CD4-positive, alpha-beta memory T cell (primary cell): Measurements from ENCODE around the gene PRC1. TPM values are rescaled to one million over a fixed set of nuclear protein-coding genes. Genes with fewer than 3 reads are reported as not detected.
A peak's percentile ranks its signal among the peaks of the same experiment; 100 is the strongest.
"Not testable (repeated sequence)": the region's sequence is repeated elsewhere in the genome, so short reads cannot be mapped to it uniquely, and the experiment has no call there.

Source experiments
- CTCF ChIA-PET: fragments of 350-600 bp; sonication (Branson Sonifier 250); formaldehyde crosslinking; loops from one replicate; lab custom pipeline; 2021; ENCODE audit warnings: inconsistent platforms; ENCODE audit not compliant: partially characterized antibody; lab: Charles Lee
- POLR2A ChIA-PET: fragments of 350-600 bp; sonication (Branson Sonifier 250); formaldehyde crosslinking; loops from one replicate; lab custom pipeline; 2021; ENCODE audit not compliant: partially characterized antibody; lab: Charles Lee
- DNase-seq, 5 donors: peaks; one replicate each; pipeline versions ENCODE4 v3.0.0 to v3.0.0-alpha.2; 2020 to 2022; ENCODE audit warnings: mixed read lengths in 1 of 5
- H3K27ac ChIP-seq: one replicate; pipeline ENCODE4 v1.7.0; 2013; ENCODE audit warnings: low read depth, low read length
- H3K27me3 ChIP-seq: 2 replicates; pipeline ENCODE4 v1.7.0; 2013; ENCODE audit warnings: mild to moderate bottlenecking, low read length, moderate library complexity; ENCODE audit not compliant: insufficient read depth
- H3K36me3 ChIP-seq: 2 replicates; pipeline ENCODE4 v1.7.0; 2013; ENCODE audit warnings: mild to moderate bottlenecking, low read length, moderate library complexity; ENCODE audit not compliant: insufficient read depth
- H3K4me1 ChIP-seq: 2 replicates; pipeline ENCODE4 v1.7.0; 2013; ENCODE audit warnings: mild to moderate bottlenecking, low read length, moderate library complexity; ENCODE audit not compliant: insufficient read depth
- H3K4me3 ChIP-seq, 2 donors: one replicate each; pipeline ENCODE4 v1.7.0; 2013; ENCODE audit warnings: low read length in 2 of 2, mild to moderate bottlenecking in 1 of 2
- H3K9me3 ChIP-seq, 2 donors: one replicate each; pipeline ENCODE4 v1.7.0; 2013; ENCODE audit warnings: low read length in 2 of 2, control low read depth in 1 of 2; ENCODE audit not compliant: control insufficient read depth in 1 of 2
- H3K27ac Mint-ChIP-seq, 7 donors: one replicate each; pipeline ENCODE4 v1.8.0; 2020 to 2021; ENCODE audit warnings: mixed read lengths in 7 of 7, mild to moderate bottlenecking in 6 of 7, inconsistent platforms in 3 of 7, moderate library complexity in 3 of 7
- H3K27me3 Mint-ChIP-seq, 2 donors: one replicate each; pipeline ENCODE4 v1.8.0; 2020 to 2021; ENCODE audit warnings: mixed read lengths in 2 of 2
- H3K36me3 Mint-ChIP-seq, 2 donors: one replicate each; pipeline ENCODE4 v1.8.0; 2020 to 2021; ENCODE audit warnings: mixed read lengths in 2 of 2, inconsistent platforms in 1 of 2, mild to moderate bottlenecking in 1 of 2
- H3K4me1 Mint-ChIP-seq, 4 donors: one replicate each; pipeline ENCODE4 v1.8.0; 2020 to 2021; ENCODE audit warnings: mixed read lengths in 4 of 4, mild to moderate bottlenecking in 1 of 4
- H3K4me3 Mint-ChIP-seq, 8 donors: one replicate each; pipeline ENCODE4 v1.8.0; 2020 to 2021; ENCODE audit warnings: mixed read lengths in 8 of 8, mild to moderate bottlenecking in 7 of 8, moderate library complexity in 6 of 8, inconsistent platforms in 3 of 8
- H3K9me3 Mint-ChIP-seq, 8 donors: one replicate each; pipeline ENCODE4 v1.8.0; 2020 to 2021; ENCODE audit warnings: mixed read lengths in 8 of 8, mild to moderate bottlenecking in 5 of 8, inconsistent platforms in 3 of 8, moderate library complexity in 1 of 8
- intact Hi-C: fragments of 100-400 bp; cut with micrococcal nuclease; formaldehyde crosslinking; loops from one replicate; pipeline ENCODE4 v1.15.1; 2023
- polyA plus RNA-seq, 2 donors: library from polyadenylated mRNA; unstranded; fragments of 300-500 nt; fragmentation: Illumina TruSeq; gene quantifications; one replicate each; pipeline ENCODE4 v1.2.3, GENCODE V29; 2021
- total RNA-seq, 2 experiments: library from RNA; stranded (reverse); gene quantifications; one replicate each; pipeline ENCODE4 v1.2.3, GENCODE V29; 2021

PRC1 gene
- total and polyA plus RNA-seq, 4 experiments from 2014 or later, result 2.3 to 8.6 (median 5.2) TPM

GRCh38 chr15:91017716-91018115, 23.4 kb upstream of the PRC1 start:
- H3K9me3 ChIP-seq, result no peaks in the 10 kb centered on the region
- Mint-ChIP-seq H3K9me3 (no peaks in the 10 kb centered on the region), H3K27me3 (no peaks in the 10 kb centered on the region), H3K36me3 (peaks cover 28 to 43% of the 10 kb centered on the region in 2 donors), H3K27ac (peak overlapping the region in 3 of 7 donors; percentile 24 to 72 (median 55)), H3K4me1 (peaks cover 29 to 51% (median 36%) of the 10 kb centered on the region in 4 donors), H3K4me3 (no peak overlapping the region)
- no peak overlapping the region for H3K4me3 ChIP-seq
- peaks cover 25% of the 10 kb centered on the region for H3K4me1 ChIP-seq
- no peak overlapping the region for H3K27ac ChIP-seq
- DNase-seq, result no peak
- no peaks in the 10 kb centered on the region for H3K27me3 ChIP-seq
- POLR2A ChIA-PET, result no interaction called here
- intact Hi-C loops, result no loop called here
- CTCF ChIA-PET, result interaction anchor here (2.4 kb wide), 1 partner anchor 15 kb away, joined by 9 read pairs; no protein-coding TSS in a partner anchor
- H3K36me3 ChIP-seq, result peaks cover 29% of the 10 kb centered on the region

GRCh38 chr15:91013701-91014100, 19.4 kb upstream of the PRC1 start:
- H3K4me3 ChIP-seq, H3K27me3 ChIP-seq, H3K4me3 Mint-ChIP-seq, intact Hi-C loops, DNase-seq, H3K9me3 Mint-ChIP-seq, H3K27ac ChIP-seq, H3K9me3 ChIP-seq, H3K27me3 Mint-ChIP-seq: not testable (repeated sequence)
- CTCF ChIA-PET, result interaction anchor here (0.7 kb wide), 1 partner anchor 57 kb away, joined by 4 read pairs; no protein-coding TSS in a partner anchor
- POLR2A ChIA-PET, result interaction anchor here (0.5 kb wide), 1 partner anchor 259 kb away, joined by 6 read pairs; no protein-coding TSS in a partner anchor
- H3K27ac Mint-ChIP-seq, result peak overlapping the region in 1 of 7 donors; percentile 53
- peaks cover 48% of the 10 kb centered on the region for H3K36me3 ChIP-seq
- peaks cover 51 to 66% of the 10 kb centered on the region in 2 donors for H3K36me3 Mint-ChIP-seq
- H3K4me1 ChIP-seq, result peaks cover 12% of the 10 kb centered on the region
- peaks cover 10 to 17% (median 14%) of the 10 kb centered on the region in 4 donors for H3K4me1 Mint-ChIP-seq

- intact Hi-C loops, result no loop called here
- Histone ChIP-seq H3K4me1 (no peaks in the 10 kb centered on the region), H3K36me3 (peaks cover 58% of the 10 kb centered on the region), H3K9me3 (no peaks in the 10 kb centered on the region), H3K27ac (no peak overlapping the region), H3K27me3 (no peaks in the 10 kb centered on the region), H3K4me3 (no peak overlapping the region)
- Mint-ChIP-seq H3K27ac (peak overlapping the region in 1 of 7 donors; percentile 41), H3K9me3 (peaks cover 0 to 2% (median 0%) of the 10 kb centered on the region in 8 donors), H3K36me3 (peaks cover 50 to 76% of the 10 kb centered on the region in 2 donors), H3K4me1 (peaks cover 0 to 4% (median 0%) of the 10 kb centered on the region in 4 donors), H3K27me3 (no peaks in the 10 kb centered on the region), H3K4me3 (no peak overlapping the region)
- CTCF ChIA-PET, result interaction anchor here (1.7 kb wide), 1 partner anchor 25 kb away, joined by 5 read pairs; no protein-coding TSS in a partner anchor
- POLR2A ChIA-PET, result no interaction called here
- no peak for DNase-seq
Measured at GRCh38 chr15:91007266-91007665, 12.9 kb upstream of the PRC1 start.

GRCh38 chr15:91001209-91001608, 6.9 kb upstream of the PRC1 start:
- DNase-seq, result no peak
- Histone ChIP-seq H3K27me3 (no peaks in the 10 kb centered on the region), H3K4me1 (no peaks in the 10 kb centered on the region), H3K36me3 (peaks cover 47% of the 10 kb centered on the region), H3K9me3 (no peaks in the 10 kb centered on the region), H3K27ac (no peak overlapping the region), H3K4me3 (no peak overlapping the region)
- no peaks in the 10 kb centered on the region for H3K27me3 Mint-ChIP-seq
- intact Hi-C loops, result no loop called here
- peaks cover 38 to 77% of the 10 kb centered on the region in 2 donors for H3K36me3 Mint-ChIP-seq
- ChIA-PET POLR2A (interaction anchor here (0.8 to 2.0 kb wide), 2 partner anchors 66 to 99 kb away, joined by 3 to 5 read pairs; partner anchors contain the start of gene UNC45A), CTCF (no interaction called here)
- no peak overlapping the region for H3K4me3 Mint-ChIP-seq
- peak overlapping the region in 1 of 7 donors; percentile 72 for H3K27ac Mint-ChIP-seq
- H3K9me3 Mint-ChIP-seq, result peaks cover 0 to 2% (median 0%) of the 10 kb centered on the region in 8 donors
- H3K4me1 Mint-ChIP-seq, result peaks cover 0 to 2% (median 0%) of the 10 kb centered on the region in 4 donors

- intact Hi-C loops, result no loop called here
- H3K27ac Mint-ChIP-seq, result peak overlapping the region in 2 of 7 donors; percentile 17 to 71
Measured at GRCh38 chr15:90998737-90999136, 4.4 kb upstream of the PRC1 start.

GRCh38 chr15:90994059-90994416, 297 bp downstream of the PRC1 start:
- no peaks in the 10 kb centered on the region for H3K27me3 ChIP-seq
- Mint-ChIP-seq H3K36me3 (peaks cover 5 to 29% of the 10 kb centered on the region in 2 donors), H3K27me3 (no peaks in the 10 kb centered on the region), H3K4me1 (peaks cover 7 to 32% (median 21%) of the 10 kb centered on the region in 4 donors), H3K27ac (peak overlapping the region; percentile 79 to 99 (median 99)), H3K9me3 (peaks cover 0 to 3% (median 0%) of the 10 kb centered on the region in 8 donors), H3K4me3 (peak overlapping the region; percentile 98 to 100 (median 99))
- H3K27ac ChIP-seq, result peak overlapping the region; percentile 88
- no peak for DNase-seq
- H3K4me3 ChIP-seq, result peak overlapping the region; percentile 43 to 73
- peaks cover 16% of the 10 kb centered on the region for H3K4me1 ChIP-seq
- POLR2A ChIA-PET, result interaction anchor here (0.9 to 2.5 kb wide), 6 partner anchors 10 to 63 kb away, joined by 3 to 14 read pairs (median 4); partner anchors contain the start of genes HDDC3 and UNC45A
- intact Hi-C loops, result loop anchor here (1.0 kb wide), 3 partner anchors 28 to 59 kb away; partner anchors contain the start of genes RCCD1, UNC45A and VPS33B
- CTCF ChIA-PET, result interaction anchor here (2.0 kb wide), 1 partner anchor 37 kb away, joined by 5 read pairs; no protein-coding TSS in a partner anchor
- no peaks in the 10 kb centered on the region for H3K9me3 ChIP-seq
- peaks cover 6% of the 10 kb centered on the region for H3K36me3 ChIP-seq

More at GRCh38 chr15:90998737-90999136, 4.4 kb upstream of the PRC1 start:
- Histone ChIP-seq H3K36me3 (peaks cover 29% of the 10 kb centered on the region), H3K4me1 (peaks cover 7% of the 10 kb centered on the region), H3K27ac (no peak overlapping the region), H3K9me3 (no peaks in the 10 kb centered on the region), H3K27me3 (no peaks in the 10 kb centered on the region), H3K4me3 (no peak overlapping the region)
- Mint-ChIP-seq H3K27me3 (no peaks in the 10 kb centered on the region), H3K4me3 (no peak overlapping the region), H3K36me3 (peaks cover 28 to 64% of the 10 kb centered on the region in 2 donors), H3K9me3 (peaks cover 0 to 5% (median 0%) of the 10 kb centered on the region in 8 donors), H3K4me1 (peaks cover 5 to 15% (median 13%) of the 10 kb centered on the region in 4 donors)
- no peak for DNase-seq
- ChIA-PET POLR2A (no interaction called here), CTCF (interaction anchor here (1.5 kb wide), 1 partner anchor 853 kb away, joined by 3 read pairs; no protein-coding TSS in a partner anchor)

GRCh38 chr15:90991587-90992285, 2.6 kb downstream of the PRC1 start:
- Mint-ChIP-seq H3K4me3 (peak overlapping the region in 2 of 8 donors; percentile 5 to 37), H3K9me3 (peaks cover 0 to 3% (median 0%) of the 10 kb centered on the region in 8 donors), H3K27me3 (no peaks in the 10 kb centered on the region), H3K27ac (peak overlapping the region in 3 of 7 donors; percentile 0 to 70 (median 48)), H3K36me3 (peaks cover 0 to 11% of the 10 kb centered on the region in 2 donors), H3K4me1 (peaks cover 20 to 50% (median 36%) of the 10 kb centered on the region in 4 donors)
- Histone ChIP-seq H3K4me3 (no peak overlapping the region), H3K36me3 (no peaks in the 10 kb centered on the region), H3K4me1 (peaks cover 24% of the 10 kb centered on the region), H3K9me3 (no peaks in the 10 kb centered on the region), H3K27ac (no peak overlapping the region), H3K27me3 (no peaks in the 10 kb centered on the region)
- ChIA-PET CTCF (no interaction called here), POLR2A (no interaction called here)
- intact Hi-C loops, result no loop called here
- no peak for DNase-seq
